ENCODE measurements around the gene KLK10.

KLK10 gene

GRCh38 chr19:51019544-51019925, at the start of gene KLK10:
KLK10 (minus strand) TSS chr19:51019709; CDS start chr19:51019130, 579 bp downstream.
- DNase-seq (ENCODE audit: low read depth): no peak

GRCh38 chr19:51066393-51067186, 47.1 kb upstream of the KLK10 start:
- DNase-seq (ENCODE audit: low read depth): no peak

- no peak for DNase-seq (ENCODE audit: low read depth)
These were observed 45.9 kb upstream of the KLK10 start for GRCh38 chr19:51065221-51065960.

GRCh38 chr19:51064534-51065220, 45.2 kb upstream of the KLK10 start, which contains the start of gene KLK13:
KLK13 (minus strand) TSS chr19:51065092; CDS start chr19:51065067, 25 bp downstream.
- DNase-seq (ENCODE audit: low read depth): no peak

- DNase-seq (ENCODE audit: low read depth): no peak
These were observed 44.2 kb upstream of the KLK10 start for GRCh38 chr19:51063664-51064063.

- DNase-seq (ENCODE audit: low read depth): no peak
These were observed 41.5 kb upstream of the KLK10 start for GRCh38 chr19:51060973-51061372.

GRCh38 chr19:51060336-51060735, 40.8 kb upstream of the KLK10 start:
- no peak for DNase-seq (ENCODE audit: low read depth)

GRCh38 chr19:51059715-51060114, 40.2 kb upstream of the KLK10 start:
- no peak for DNase-seq (ENCODE audit: low read depth)

GRCh38 chr19:51055866-51056265, 36.4 kb upstream of the KLK10 start:
- DNase-seq (ENCODE audit: low read depth): no peak

- DNase-seq (ENCODE audit: low read depth): no peak
These were observed 27.5 kb upstream of the KLK10 start for GRCh38 chr19:51047031-51047335.

- DNase-seq (ENCODE audit: low read depth): no peak
These were observed 24.8 kb upstream of the KLK10 start for GRCh38 chr19:51044327-51044726.

- DNase-seq (ENCODE audit: low read depth): no peak
These were observed 24.0 kb upstream of the KLK10 start for GRCh38 chr19:51043497-51043896.

- no peak for DNase-seq (ENCODE audit: low read depth)
These were observed 20.6 kb upstream of the KLK10 start for GRCh38 chr19:51040151-51040550.

- no peak for DNase-seq (ENCODE audit: low read depth)
These were observed 17.0 kb upstream of the KLK10 start for GRCh38 chr19:51036519-51036918.

- no peak for DNase-seq (ENCODE audit: low read depth)
These were observed 15.2 kb upstream of the KLK10 start, which contains the start of gene KLK12 for GRCh38 chr19:51034704-51035103. KLK12 (minus strand) TSS chr19:51035002; CDS start chr19:51034621, 381 bp downstream.

- DNase-seq (ENCODE audit: low read depth): no peak
These were observed 12.3 kb upstream of the KLK10 start for GRCh38 chr19:51031880-51032225.

- no peak for DNase-seq (ENCODE audit: low read depth)
These were observed 11.8 kb upstream of the KLK10 start for GRCh38 chr19:51031220-51031879.

GRCh38 chr19:51030631-51031030, 11.1 kb upstream of the KLK10 start:
- DNase-seq (ENCODE audit: low read depth): no peak

GRCh38 chr19:51029718-51030117, 10.2 kb upstream of the KLK10 start:
- no peak for DNase-seq (ENCODE audit: low read depth)

GRCh38 chr19:51027873-51028272, 8.4 kb upstream of the KLK10 start:
- DNase-seq (ENCODE audit: low read depth): no peak

- DNase-seq (ENCODE audit: low read depth): no peak
These were observed 7.8 kb upstream of the KLK10 start for GRCh38 chr19:51027126-51027806.

GRCh38 chr19:51026554-51026831, 7.0 kb upstream of the KLK10 start, which contains the start of gene KLK11:
KLK11 (minus strand) TSS chr19:51026616; CDS start chr19:51025631, 985 bp downstream.
- no peak for DNase-seq (ENCODE audit: low read depth)
